ENCODE measurements around the gene HAUS8.

Gene HAUS8

GRCh38 chr19:17054746-17055145 lies 20.5 kb downstream of the HAUS8 start:
- TF ChIP-seq CTCF (IDR thresholded peaks at IDR 0.05; ENCODE audit: low read depth, low read length, poor library complexity, severe bottlenecking) (no peak), EZH2phosphoT487 (IDR thresholded peaks at IDR 0.05; ENCODE audit: borderline replicate concordance, low read length) (no peak)
- H3F3A ChIP-seq (ENCODE audit: control insufficient read depth, insufficient read depth), result no peaks in the 10 kb centered on the region
- peaks cover 11% of the 10 kb centered on the region for H4K20me1 ChIP-seq (ENCODE audit: control insufficient read depth, insufficient read depth, low read depth, low read length)
- no peaks in the 10 kb centered on the region for H3K9me3 ChIP-seq (ENCODE audit: control insufficient read depth, insufficient read depth, low read length)
- H3K9me2 ChIP-seq (replicated peaks; ENCODE audit: control insufficient read depth, low read length), result no peaks in the 10 kb centered on the region
- no peaks in the 10 kb centered on the region for H3K4me1 ChIP-seq (ENCODE audit: control insufficient read depth, low read length)
- H3K79me2 ChIP-seq (ENCODE audit: control insufficient read depth, low read length), result no peaks in the 10 kb centered on the region
- H3K36me3 ChIP-seq (ENCODE audit: control insufficient read depth, low read length), result peaks cover 92% of the 10 kb centered on the region
- no peak overlapping the region for H3K4me2 ChIP-seq (ENCODE audit: low read length)
- H3K27me3 ChIP-seq (ENCODE audit: control insufficient read depth, low read length), result no peaks in the 10 kb centered on the region
- no peak overlapping the region for H3K4me3 ChIP-seq (ENCODE audit: low read length)
- no peak overlapping the region for H3K27ac ChIP-seq (ENCODE audit: low read depth, low read length)

GRCh38 chr19:17052439-17052838 lies 22.8 kb downstream of the HAUS8 start:
- Histone ChIP-seq H3K36me3 (ENCODE audit: control insufficient read depth, low read length) (peaks cover 86% of the 10 kb centered on the region), H3K4me1 (ENCODE audit: control insufficient read depth, low read length) (no peaks in the 10 kb centered on the region), H3K9me3 (ENCODE audit: control insufficient read depth, insufficient read depth, low read length) (no peaks in the 10 kb centered on the region), H3K27ac (ENCODE audit: low read depth, low read length) (no peak overlapping the region), H3K9me2 (replicated peaks; ENCODE audit: control insufficient read depth, low read length) (no peaks in the 10 kb centered on the region), H3K27me3 (ENCODE audit: control insufficient read depth, low read length) (no peaks in the 10 kb centered on the region), H3F3A (ENCODE audit: control insufficient read depth, insufficient read depth) (no peaks in the 10 kb centered on the region), H3K79me2 (ENCODE audit: control insufficient read depth, low read length) (no peaks in the 10 kb centered on the region), H3K4me3 (ENCODE audit: low read length) (no peak overlapping the region), H3K4me2 (ENCODE audit: low read length) (no peak overlapping the region), H4K20me1 (ENCODE audit: control insufficient read depth, insufficient read depth, low read depth, low read length) (peaks cover 11% of the 10 kb centered on the region; the same call in 1 of the 2 replicates)
- peak; percentile 75 for TF ChIP-seq CTCF (IDR thresholded peaks at IDR 0.05; ENCODE audit: low read depth, low read length, poor library complexity, severe bottlenecking)
- no peak for TF ChIP-seq EZH2phosphoT487 (IDR thresholded peaks at IDR 0.05; ENCODE audit: borderline replicate concordance, low read length)

DNA sequence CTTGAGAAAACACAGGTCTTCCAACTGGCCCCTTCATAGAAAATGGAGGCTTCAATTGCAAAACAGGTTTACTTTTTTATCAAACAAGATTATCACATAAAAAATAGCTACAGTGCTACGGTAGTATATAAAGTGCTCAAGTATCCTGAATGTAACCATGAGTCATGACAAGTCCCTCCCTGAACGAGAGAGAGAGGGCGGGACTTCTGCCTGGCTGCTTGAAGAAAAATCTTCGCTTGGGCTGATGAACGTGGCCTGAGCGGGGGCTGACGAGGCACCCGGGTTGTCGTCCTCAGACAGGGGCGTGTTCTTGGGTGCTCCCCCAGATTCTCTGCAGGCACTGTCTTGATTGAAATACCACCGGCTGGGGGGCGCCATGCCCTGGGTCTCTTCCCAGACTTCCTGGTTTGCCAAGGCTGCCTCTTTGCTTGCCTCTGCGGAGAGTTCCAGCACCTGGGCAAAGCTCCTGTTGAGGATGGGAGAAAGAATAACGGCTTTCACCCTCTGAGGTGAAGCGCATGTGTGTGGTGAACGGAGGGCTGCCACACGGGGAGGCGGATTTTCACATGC lies 25.5 kb downstream of the HAUS8 start:
- Histone ChIP-seq H3K36me3 (ENCODE audit: control insufficient read depth, low read length) (peaks cover 67% of the 10 kb centered on the region), H3K9me3 (ENCODE audit: control insufficient read depth, insufficient read depth, low read length) (no peaks in the 10 kb centered on the region), H3K4me3 (ENCODE audit: low read length) (no peak overlapping the region), H3F3A (ENCODE audit: control insufficient read depth, insufficient read depth) (no peaks in the 10 kb centered on the region), H3K9me2 (replicated peaks; ENCODE audit: control insufficient read depth, low read length) (no peaks in the 10 kb centered on the region), H3K4me1 (ENCODE audit: control insufficient read depth, low read length) (no peaks in the 10 kb centered on the region), H3K79me2 (ENCODE audit: control insufficient read depth, low read length) (no peaks in the 10 kb centered on the region), H4K20me1 (ENCODE audit: control insufficient read depth, insufficient read depth, low read depth, low read length) (peaks cover 11% of the 10 kb centered on the region; the same call in 1 of the 2 replicates), H3K27ac (ENCODE audit: low read depth, low read length) (no peak overlapping the region), H3K4me2 (ENCODE audit: low read length) (no peak overlapping the region), H3K27me3 (ENCODE audit: control insufficient read depth, low read length) (no peaks in the 10 kb centered on the region)
- TF ChIP-seq CTCF (IDR thresholded peaks at IDR 0.05; ENCODE audit: low read depth, low read length, poor library complexity, severe bottlenecking), result no peak
- no peak for TF ChIP-seq EZH2phosphoT487 (IDR thresholded peaks at IDR 0.05; ENCODE audit: borderline replicate concordance, low read length)
